Mucosa of descending colon (tissue), 3 donors: ENCODE results near the gene NFIA. TPM values are rescaled to one million over a fixed set of nuclear protein-coding genes. Genes with fewer than 3 reads are reported as not detected.

ENCODE experiments used
- ATAC-seq: fragments of 200-7000 bp; cut with Tn5 transposase; one replicate; pipeline ENCODE4 v1.9.1; 2020; ENCODE audit warnings: mild to moderate bottlenecking, moderate library complexity
- DNase-seq, 3 donors: peaks; one replicate each; pipeline ENCODE4 v3.0.0-alpha.2; 2020
- H3K36me3 ChIP-seq: fragments of 200-600 bp; one replicate; pipeline ENCODE4 v1.8.0; 2021; ENCODE audit warnings: low read depth, mild to moderate bottlenecking
- H3K4me1 ChIP-seq: fragments of 200-600 bp; one replicate; pipeline ENCODE4 v1.8.0; 2021; ENCODE audit warnings: low read depth, mild to moderate bottlenecking
- H3K4me3 ChIP-seq: fragments of 200-600 bp; one replicate; pipeline ENCODE4 v1.8.0; 2021; ENCODE audit warnings: mild to moderate bottlenecking
- H3K9me3 ChIP-seq: fragments of 200-600 bp; one replicate; pipeline ENCODE4 v1.8.0; 2021; ENCODE audit warnings: mild to moderate bottlenecking
- CTCF ChIP-seq: fragments of 200-600 bp; IDR thresholded peaks from one replicate; pipeline ENCODE4 v1.8.0; 2022; ENCODE audit warnings: antibody characterized with exemption, mild to moderate bottlenecking
- intact Hi-C, 2 donors: fragments of 100-400 bp; cut with DNase I in 1 of 2; cut with micrococcal nuclease in 1 of 2; formaldehyde crosslinking; loops; one replicate each; pipeline versions ENCODE4 v1.11.0 to v1.11.1; 2022; cut with DNase I, micrococcal nuclease
- total RNA-seq, 3 donors: library from RNA; stranded (reverse); fragmentation: NEBNext Ultra II Directional in 2 of 3; extraction: Animal tissue kit (Norgen Biotek cat#: 25700) in 2 of 3; gene quantifications; one replicate each; pipeline versions ENCODE4 v1.2.1 to v1.2.4, GENCODE V29; 2021 to 2023
- donor health status: DM: no; HTN: no; CAD: no; lungs with moderate emphysema.
- donor health status: DM: no; HTN: no; CAD: no.
- donor health status: DM: no; HTN: yes; CAD: no.

Gene NFIA
- total RNA-seq, 3 donors from 2014 or later: 46.4 to 145 (median 51.1) TPM

DNA sequence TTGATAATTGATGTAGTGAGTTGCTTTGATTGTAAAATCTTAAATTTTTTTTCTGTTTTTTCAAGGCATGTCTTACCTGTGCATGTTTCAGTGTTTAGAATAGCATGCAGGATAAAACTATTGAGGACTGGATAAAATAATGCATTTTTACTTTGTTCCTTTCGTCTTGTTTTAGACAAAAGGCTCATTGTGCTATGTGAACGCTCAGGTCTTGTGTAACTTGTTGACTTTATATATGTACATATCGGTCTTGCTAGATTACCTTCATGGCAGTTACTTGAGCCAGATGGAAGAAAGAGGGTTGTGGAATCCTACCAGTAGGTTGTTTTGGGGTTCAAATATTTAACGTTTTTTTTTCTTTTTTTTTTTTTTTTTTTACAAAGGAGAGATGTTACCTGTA, 7.0 kb downstream of the NFIA start:
- DNase-seq (no peak), ATAC-seq (peak; percentile 77)
- Histone ChIP-seq H3K36me3 (no peaks in the 10 kb centered on the region), H3K4me1 (peaks cover 12% of the 10 kb centered on the region), H3K4me3 (no peak overlapping the region), H3K9me3 (no peaks in the 10 kb centered on the region)
- intact Hi-C loops: loop anchor here in 1 of 2 donors (10.0 kb wide), 1 partner anchor 95 kb away; no protein-coding TSS in a partner anchor
- TF ChIP-seq CTCF: no peak

GRCh38 chr1:61089741-61090140, 7.4 kb downstream of the NFIA start:
- ATAC-seq: no peak
- no peak for DNase-seq
- H3K4me3 ChIP-seq: no peak overlapping the region
- H3K36me3 ChIP-seq: no peaks in the 10 kb centered on the region
- H3K4me1 ChIP-seq: peaks cover 12% of the 10 kb centered on the region
- intact Hi-C loops: loop anchor here in 1 of 2 donors (10.0 kb wide), 1 partner anchor 95 kb away; no protein-coding TSS in a partner anchor
- no peaks in the 10 kb centered on the region for H3K9me3 ChIP-seq
- TF ChIP-seq CTCF: no peak

GRCh38 chr1:61090546-61091202, 8.3 kb downstream of the NFIA start:
- no peak for DNase-seq
- TF ChIP-seq CTCF: no peak
- Histone ChIP-seq H3K4me1 (peaks cover 10% of the 10 kb centered on the region), H3K4me3 (no peak overlapping the region), H3K36me3 (no peaks in the 10 kb centered on the region), H3K9me3 (no peaks in the 10 kb centered on the region)
- ATAC-seq: no peak
- intact Hi-C loops: no loop called here

DNA sequence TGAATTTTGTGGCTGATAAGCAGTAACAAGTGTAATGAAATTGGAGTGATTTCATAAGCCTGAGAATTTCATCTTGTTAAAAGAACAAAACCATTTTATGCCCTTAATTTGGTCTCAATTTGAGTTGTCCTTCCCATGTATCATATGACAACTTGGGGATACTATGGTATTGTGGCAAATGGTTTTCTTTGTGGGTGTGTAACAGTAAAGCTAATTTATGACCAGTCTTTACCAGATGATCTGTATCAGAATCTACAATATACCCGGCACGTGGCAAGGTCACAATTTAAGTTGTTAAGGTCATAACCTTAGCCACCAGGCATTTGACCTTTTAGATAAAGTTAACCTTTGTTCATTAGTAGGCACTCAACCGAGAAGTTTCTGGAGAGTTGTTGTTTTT, 9.1 kb downstream of the NFIA start:
- intact Hi-C loops: no loop called here
- H3K9me3 ChIP-seq: no peaks in the 10 kb centered on the region
- H3K4me3 ChIP-seq: no peak overlapping the region
- H3K36me3 ChIP-seq: no peaks in the 10 kb centered on the region
- DNase-seq (no peak), ATAC-seq (no peak)
- TF ChIP-seq CTCF: no peak
- H3K4me1 ChIP-seq: peaks cover 10% of the 10 kb centered on the region

- DNase-seq (no peak), ATAC-seq (peak; percentile 92)
- TF ChIP-seq CTCF: no peak
- Histone ChIP-seq H3K4me3 (no peak overlapping the region), H3K4me1 (peaks cover 10% of the 10 kb centered on the region), H3K36me3 (no peaks in the 10 kb centered on the region), H3K9me3 (no peaks in the 10 kb centered on the region)
- intact Hi-C loops: no loop called here
These were observed 10.3 kb downstream of the NFIA start for GRCh38 chr1:61092642-61093041.
